GM23338 (cell line): ENCODE measurements around the gene OR6C1. TPM values are rescaled to one million over a fixed set of nuclear protein-coding genes. Genes with fewer than 3 reads are reported as not detected.
"Not testable (repeated sequence)": the region's sequence is repeated elsewhere in the genome, so short reads cannot be mapped to it uniquely, and the experiment has no call there.

ENCODE experiments used
- ATAC-seq: fragments of 200-7000 bp; cut with Tn5 transposase; 3 replicates; pipeline ENCODE4 v1.9.1; 2020
- DNase-seq: peaks from one replicate; pipeline ENCODE4 v3.0.0-alpha.2; 2015; ENCODE audit warnings: low spot score
- H2AFZ ChIP-seq: fragments of 200-600 bp; sonication (generic); 2 replicates; pipeline ENCODE4 v1.8.0; 2016; ENCODE audit warnings: antibody characterized with exemption, mild to moderate bottlenecking, moderate library complexity
- H3F3A ChIP-seq: fragments of 200-600 bp; sonication (generic); replicated peaks from 2 replicates; pipeline ENCODE4 v1.8.0; 2017; ENCODE audit warnings: antibody characterized with exemption, mixed run types, low read depth
- H3K27ac ChIP-seq: fragments of 200-600 bp; sonication (generic); 2 replicates; pipeline ENCODE4 v1.6.1; 2016; ENCODE audit warnings: low read depth
- H3K27me3 ChIP-seq: fragments of 200-600 bp; sonication (generic); 2 replicates; pipeline ENCODE4 v1.8.0; 2016; ENCODE audit warnings: mild to moderate bottlenecking, mixed run types, moderate library complexity; ENCODE audit not compliant: insufficient read depth
- H3K36me3 ChIP-seq: fragments of 200-600 bp; sonication (generic); 2 replicates; pipeline ENCODE4 v1.8.0; 2016; ENCODE audit warnings: mild to moderate bottlenecking; ENCODE audit not compliant: insufficient read depth
- H3K4me1 ChIP-seq: fragments of 200-600 bp; sonication (generic); 2 replicates; pipeline ENCODE4 v1.8.0; 2016; ENCODE audit warnings: mild to moderate bottlenecking, moderate library complexity; ENCODE audit not compliant: insufficient read depth
- H3K4me2 ChIP-seq: fragments of 200-600 bp; sonication (generic); 2 replicates; pipeline ENCODE4 v1.7.1; 2017; ENCODE audit warnings: mixed run types
- H3K4me3 ChIP-seq: fragments of 200-600 bp; sonication (generic); 2 replicates; pipeline ENCODE4 v1.6.1; 2016; ENCODE audit warnings: mixed run types
- H3K79me2 ChIP-seq: fragments of 200-600 bp; sonication (generic); replicated peaks from 2 replicates; pipeline ENCODE4 v1.8.0; 2017; ENCODE audit warnings: mild to moderate bottlenecking; ENCODE audit not compliant: insufficient read depth
- H3K9me2 ChIP-seq: fragments of 200-600 bp; sonication (generic); 2 replicates; pipeline ENCODE4 v1.8.0; 2017; ENCODE audit not compliant: insufficient read depth
- H4K20me1 ChIP-seq: fragments of 200-600 bp; sonication (generic); replicated peaks from 2 replicates; pipeline ENCODE4 v1.8.0; 2017; ENCODE audit warnings: mild to moderate bottlenecking; ENCODE audit not compliant: insufficient read depth
- H3K27ac Mint-ChIP-seq: 2 replicates; pipeline ENCODE4 v1.8.0; 2020; ENCODE audit warnings: inconsistent platforms, mild to moderate bottlenecking, moderate library complexity, mixed read lengths
- H3K27me3 Mint-ChIP-seq: 3 replicates; pipeline ENCODE4 v1.8.0; 2022; ENCODE audit warnings: low read depth, mild to moderate bottlenecking, moderate library complexity, mixed read lengths, inconsistent platforms; ENCODE audit not compliant: insufficient read depth, poor library complexity
- H3K36me3 Mint-ChIP-seq: 3 replicates; pipeline ENCODE4 v1.8.0; 2021; ENCODE audit warnings: low read depth, mild to moderate bottlenecking, inconsistent platforms, moderate library complexity, mixed read lengths
- H3K4me1 Mint-ChIP-seq: 3 replicates; pipeline ENCODE4 v1.8.0; 2020; ENCODE audit warnings: mild to moderate bottlenecking, inconsistent platforms, mixed read lengths
- H3K4me3 Mint-ChIP-seq: 3 replicates; pipeline ENCODE4 v1.8.0; 2021; ENCODE audit warnings: moderate library complexity, mild to moderate bottlenecking, inconsistent platforms, mixed read lengths
- H3K9me3 Mint-ChIP-seq: 3 replicates; pipeline ENCODE4 v1.8.0; 2020; ENCODE audit warnings: moderate library complexity, mild to moderate bottlenecking, inconsistent platforms, mixed read lengths
- CTCF ChIP-seq, 2 experiments: fragments of 200-600 bp in 1 of 2; sonication (generic) in 1 of 2; conservative IDR thresholded peaks; 2 replicates each; pipeline versions ENCODE4 v1.5.1 to v1.6.1; 2016 to 2017; ENCODE audit warnings: antibody characterized with exemption in 2 of 2, low read depth in 2 of 2, mild to moderate bottlenecking in 2 of 2, moderate library complexity in 1 of 2
- EZH2 ChIP-seq: fragments of 200-600 bp; sonication (generic); IDR thresholded peaks from one replicate; pipeline ENCODE4 v1.8.0; 2017; ENCODE audit warnings: antibody characterized with exemption, mild to moderate bottlenecking, low read depth; ENCODE audit not compliant: unreplicated experiment
- JUNB ChIP-seq: IDR thresholded peaks from one replicate; pipeline ENCODE4 v1.6.1; 2016; ENCODE audit warnings: antibody characterized with exemption; ENCODE audit not compliant: unreplicated experiment
- ZNF114 ChIP-seq: fragments of 250-450 bp; sonication (Bioruptor Pico); IDR thresholded peaks from 2 replicates; pipeline ENCODE4 v1.5.0; 2020; ENCODE audit warnings: mild to moderate bottlenecking, moderate library complexity
- ZNF462 ChIP-seq: fragments of 250-450 bp; sonication (Bioruptor Pico); IDR thresholded peaks from 2 replicates; pipeline ENCODE4 v1.5.0; 2020; ENCODE audit warnings: mild to moderate bottlenecking, moderate library complexity
- polyA plus RNA-seq: library from polyadenylated mRNA; unstranded; fragments of >200 nt; fragmentation: Nextera tagmentation; extraction: Ambion mirVana; gene quantifications from 2 replicates; pipeline ENCODE4 v1.2.1, GENCODE V29; 2016
- total RNA-seq: library from RNA; depleted of rRNA; stranded (reverse); fragments of >200 nt; shearing (Covaris generic); gene quantifications from 2 replicates; pipeline ENCODE4 v1.2.3, GENCODE V29; 2014

OR6C1 gene
- total and polyA plus RNA-seq, 2 experiments from 2014 or later = not detected

GRCh38 chr12:55320201-55320600, 6.1 kb downstream of the OR6C1 start (continued):
- no peak for TF ChIP-seq ZNF462
- no peak for TF ChIP-seq CTCF (conservative IDR thresholded peaks at IDR 0.05; ENCODE audit: low read depth in 2 of 2)
- no peak for TF ChIP-seq ZNF114 (CRISPR knock-in tag)
- no peak for TF ChIP-seq JUNB
- no peak for TF ChIP-seq EZH2

- not testable (repeated sequence) for H3K27ac ChIP-seq, H3K4me3 Mint-ChIP-seq
Observed at GRCh38 chr12:55325801-55326200, 11.7 kb downstream of the OR6C1 start.

More at GRCh38 chr12:55325801-55326200, 11.7 kb downstream of the OR6C1 start:
- not testable (repeated sequence) for H3F3A ChIP-seq, ATAC-seq, H3K27me3 ChIP-seq, DNase-seq, H3K4me2 ChIP-seq, H3K36me3 ChIP-seq, H3K4me3 ChIP-seq, H2AFZ ChIP-seq, H3K4me1 Mint-ChIP-seq, H3K79me2 ChIP-seq, H3K27ac Mint-ChIP-seq, H4K20me1 ChIP-seq, H3K27me3 Mint-ChIP-seq, H3K4me1 ChIP-seq, H3K36me3 Mint-ChIP-seq, H3K9me3 Mint-ChIP-seq
- H3K9me2 ChIP-seq = peaks cover 15% of the 10 kb centered on the region; the same call in 1 of the 2 replicates
